ENCODE results near the gene FOXA1.

- TF ChIP-seq CTCF (IDR thresholded peaks at IDR 0.05) (no peak), EP300 (IDR thresholded peaks at IDR 0.05) (no peak), POLR2A (IDR thresholded peaks at IDR 0.05) (no peak)
Measured at GRCh38 chr14:37573356-37573755, 21.7 kb downstream of the FOXA1 start.
